Fibroblast of pulmonary artery (primary cell): Measurements from ENCODE around the gene LEF1.
"Not testable (repeated sequence)": the region's sequence is repeated elsewhere in the genome, so short reads cannot be mapped to it uniquely, and the experiment has no call there.

ENCODE experiments used
- DNase-seq: peaks from one replicate; pipeline ENCODE4 v3.0.0-alpha.2; 2010; ENCODE audit warnings: low read depth
- H3K4me3 ChIP-seq: replicated peaks from 2 replicates; pipeline ENCODE4 v1.5.1; 2011; ENCODE audit warnings: low read depth, mild to moderate bottlenecking, control low read depth, low read length, moderate library complexity
- CTCF ChIP-seq: IDR thresholded peaks from 2 replicates; pipeline ENCODE4 v1.5.1; 2011; ENCODE audit warnings: mild to moderate bottlenecking, control low read depth, low read length, inconsistent platforms; ENCODE audit errors: missing control alignments

Gene LEF1

DNA sequence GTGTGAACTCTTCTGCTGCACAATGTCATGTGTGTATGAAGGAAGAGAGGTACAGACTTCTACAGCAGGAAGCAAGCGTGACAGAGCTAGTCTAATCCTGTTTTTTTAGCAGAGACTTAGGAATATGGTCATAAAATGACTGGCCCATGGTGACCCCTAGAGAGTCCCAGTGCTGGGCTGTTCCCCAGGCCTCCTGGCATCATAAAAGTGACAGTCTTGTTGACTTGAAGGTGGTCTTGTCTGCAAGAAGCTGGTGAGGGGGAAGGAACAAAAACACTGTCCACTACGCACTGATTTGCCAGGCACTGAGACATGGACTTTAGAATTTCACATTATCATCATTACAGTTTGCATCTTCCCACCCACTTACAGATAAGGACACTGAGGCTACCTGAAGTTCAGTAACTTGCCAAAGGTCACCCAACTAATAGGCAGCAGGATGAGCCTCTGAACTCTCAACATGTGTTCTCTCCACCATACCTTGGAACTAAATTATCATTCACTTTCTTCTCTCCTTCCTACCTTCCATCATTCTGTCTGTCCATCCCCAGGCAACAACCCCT is 116.1 kb downstream of the LEF1 start:
- no peak for TF ChIP-seq CTCF
- no peak overlapping the region for H3K4me3 ChIP-seq
- no peak for DNase-seq

- H3K4me3 ChIP-seq = no peak overlapping the region
- no peak for TF ChIP-seq CTCF
- no peak for DNase-seq
Measured at GRCh38 chr4:108051343-108051742, 117.4 kb downstream of the LEF1 start.

- H3K4me3 ChIP-seq, DNase-seq: not testable (repeated sequence)
Measured at GRCh38 chr4:108050166-108051111, 118.3 kb downstream of the LEF1 start.

GRCh38 chr4:108049406-108049805 is 119.3 kb downstream of the LEF1 start:
- H3K4me3 ChIP-seq = no peak overlapping the region
- no peak for TF ChIP-seq CTCF
- no peak for DNase-seq

DNA sequence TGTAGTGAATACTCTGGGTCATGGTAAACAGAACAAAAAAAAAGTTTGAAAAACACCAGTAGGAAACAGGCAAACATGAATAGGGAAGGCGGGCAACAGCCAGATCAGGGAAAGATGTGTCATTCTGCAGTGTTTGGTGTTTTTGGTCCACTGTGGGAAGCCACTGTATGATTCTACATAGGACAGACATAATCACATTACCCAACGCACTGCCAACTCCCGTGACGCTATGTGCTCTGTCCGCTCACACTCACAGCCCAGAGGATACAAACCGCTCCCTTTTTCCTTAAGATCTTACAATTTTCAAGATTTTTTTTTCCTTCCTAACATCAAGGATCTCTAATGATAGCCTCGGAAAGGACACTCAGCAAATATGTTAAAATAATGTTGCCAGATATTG is 119.7 kb downstream of the LEF1 start:
- no peak for TF ChIP-seq CTCF
- DNase-seq = no peak
- no peak overlapping the region for H3K4me3 ChIP-seq

DNA sequence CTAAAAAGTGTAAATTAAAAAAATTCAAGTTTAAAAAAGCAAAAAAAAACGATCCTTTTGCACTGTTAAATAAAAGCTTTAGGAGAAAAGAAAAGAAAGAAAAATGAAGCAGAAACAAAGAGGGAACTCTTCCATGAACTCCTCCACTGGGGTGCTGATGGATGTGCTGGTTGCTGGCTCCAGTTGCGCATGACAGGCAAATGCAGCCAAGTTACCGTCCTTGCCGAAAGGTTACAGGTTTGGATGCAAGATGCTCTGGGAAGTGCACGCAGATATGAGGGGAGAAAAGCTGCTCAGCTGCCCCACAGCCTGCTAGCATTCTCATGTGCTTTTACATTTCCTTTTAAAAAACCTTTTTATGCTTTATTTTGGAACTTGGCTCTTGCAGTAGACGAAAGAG is 120.6 kb downstream of the LEF1 start:
- TF ChIP-seq CTCF = no peak
- DNase-seq = no peak
- H3K4me3 ChIP-seq = no peak overlapping the region

DNA sequence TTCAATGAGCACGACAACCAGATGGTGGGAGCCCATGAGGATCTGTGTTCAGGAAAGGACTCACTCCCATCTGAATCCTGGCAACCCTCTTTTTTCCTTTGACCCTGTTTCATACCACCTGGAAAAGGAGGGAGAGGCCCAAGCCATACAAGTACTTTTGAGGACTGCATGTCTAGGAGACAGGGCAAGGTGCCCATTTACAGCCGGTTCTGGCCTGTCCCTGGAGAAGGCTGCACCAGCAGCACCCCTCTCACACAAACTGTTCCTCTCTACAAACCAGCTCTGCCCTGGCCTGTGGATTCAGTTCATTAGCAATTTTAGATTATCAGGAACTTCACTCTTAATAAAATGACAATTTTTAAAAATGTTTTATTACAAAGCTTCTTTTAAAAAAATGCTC is 121.5 kb downstream of the LEF1 start:
- no peak overlapping the region for H3K4me3 ChIP-seq
- DNase-seq = no peak
- TF ChIP-seq CTCF = no peak
